ENCODE results near the gene GPR15. TPM values are rescaled to one million over a fixed set of nuclear protein-coding genes. Genes with fewer than 3 reads are reported as not detected.

GPR15 gene
- total and polyA plus RNA-seq, 2 experiments from 2014 or later, result not detected

- TF ChIP-seq REST (IDR thresholded peaks at IDR 0.05; ENCODE audit: unreplicated experiment), result no peak
These were observed 32.7 kb downstream of the GPR15 start (continued) for GRCh38 chr3:98564282-98565005.

- Histone ChIP-seq H3K4me2 (no peak overlapping the region), H3K4me3 (no peak overlapping the region), H3K27me3 (ENCODE audit: insufficient read depth) (no peaks in the 10 kb centered on the region), H4K20me1 (replicated peaks; ENCODE audit: insufficient read depth) (no peaks in the 10 kb centered on the region), H3K36me3 (ENCODE audit: insufficient read depth) (no peaks in the 10 kb centered on the region), H3K27ac (ENCODE audit: low read depth) (no peak overlapping the region), H3K9me2 (ENCODE audit: insufficient read depth) (no peaks in the 10 kb centered on the region), H3F3A (replicated peaks; ENCODE audit: low read depth) (no peaks in the 10 kb centered on the region), H3K79me2 (replicated peaks; ENCODE audit: insufficient read depth) (no peaks in the 10 kb centered on the region), H2AFZ (no peak overlapping the region), H3K4me1 (ENCODE audit: insufficient read depth) (no peaks in the 10 kb centered on the region)
- H3K27me3 Mint-ChIP-seq (ENCODE audit: insufficient read depth, low read depth, poor library complexity), result no peaks in the 10 kb centered on the region
- no peaks in the 10 kb centered on the region; the same call in 2 of the 3 replicates for H3K9me3 Mint-ChIP-seq
- ATAC-seq, result no peak
- H3K27ac Mint-ChIP-seq, result no peak overlapping the region
- no peak for DNase-seq (ENCODE audit: low spot score)
- no peaks in the 10 kb centered on the region for H3K36me3 Mint-ChIP-seq (ENCODE audit: low read depth)
- H3K4me1 Mint-ChIP-seq, result no peaks in the 10 kb centered on the region
- H3K4me3 Mint-ChIP-seq, result no peak overlapping the region
- TF ChIP-seq NANOG (IDR thresholded peaks at IDR 0.05; ENCODE audit: borderline replicate concordance), result no peak
- no peak for TF ChIP-seq ZNF462 (CRISPR knock-in tag; IDR thresholded peaks at IDR 0.05)
- no peak for TF ChIP-seq ETS1 (IDR thresholded peaks at IDR 0.05)
- no peak for TF ChIP-seq EZH2 (IDR thresholded peaks at IDR 0.05; ENCODE audit: low read depth, unreplicated experiment)
- TF ChIP-seq STAT1 (IDR thresholded peaks at IDR 0.05; ENCODE audit: unreplicated experiment), result no peak
- no peak for TF ChIP-seq ZNF114 (CRISPR knock-in tag; IDR thresholded peaks at IDR 0.05)
- TF ChIP-seq REST (IDR thresholded peaks at IDR 0.05; ENCODE audit: unreplicated experiment), result no peak
These were observed 33.5 kb downstream of the GPR15 start for GRCh38 chr3:98565237-98565643.
